K562 (cell line): ENCODE results near the gene GAA. TPM values are rescaled to one million over a fixed set of nuclear protein-coding genes. Genes with fewer than 3 reads are reported as not detected.

Source experiments
- ATAC-seq: fragments of 200-7000 bp; cut with Tn5 transposase; 3 replicates; pipeline ENCODE4 v1.9.1; 2020; ENCODE audit warnings: moderate library complexity
- BruUV-seq: library from RNA; stranded (reverse); fragments of 400-500 nt; replicated peaks from 2 replicates; lab custom pipeline; 2021; lab: Mats Ljungman, UMichigan
- CTCF ChIA-PET: fragments of 300-600 bp; formaldehyde crosslinking; extraction: SDS; loops from one replicate; lab custom pipeline; 2021; ENCODE audit warnings: low intra/inter-chr PET ratio; lab: Yijun Ruan, JAX
- POLR2A ChIA-PET: fragments of 300-600, 350-650 bp; sonication (Branson Sonifier 250); formaldehyde crosslinking; extraction: SDS; loops from one replicate; lab custom pipeline; 2021; ENCODE audit warnings: antibody characterized with exemption, inconsistent platforms; lab: Yijun Ruan, JAX
- DNase-seq, 4 experiments: peaks; one replicate each; pipeline versions ENCODE4 v3.0.0 to v3.0.0-alpha.2; 2011 to 2018; ENCODE audit warnings: low spot score in 3 of 4, mixed read lengths in 3 of 4; ENCODE audit errors: extremely low read depth in 1 of 4
- FAIRE-seq: peaks from 2 replicates; lab custom pipeline; 2011; peaks lifted over from hg19 to GRCh38; lab: Jason Lieb, UNC
- H2AFZ ChIP-seq: 2 replicates; pipeline ENCODE4 v1.6.0; 2011; ENCODE audit warnings: low read depth, low read length, control low read depth, inconsistent platforms
- H3K27ac ChIP-seq: fragments of 200-600 bp; 3 replicates; pipeline ENCODE4 v1.8.0; 2011; ENCODE audit warnings: low read depth, mild to moderate bottlenecking, control low read depth, inconsistent platforms, low read length, moderate library complexity, mixed read lengths; ENCODE audit errors: extremely low read depth
- H3K27me3 ChIP-seq, 2 experiments: fragments of 300-600 bp in 1 of 2; 2 replicates in 1 of 2; 3 replicates in 1 of 2; pipeline versions ENCODE4 v1.6.0 to v1.8.0; 2011; ENCODE audit warnings: inconsistent platforms in 2 of 2, low read length in 2 of 2, mild to moderate bottlenecking in 1 of 2, mixed read lengths in 1 of 2, moderate library complexity in 1 of 2; ENCODE audit not compliant: control insufficient read depth in 2 of 2, insufficient read depth in 2 of 2
- H3K36me3 ChIP-seq: fragments of 300-600 bp; 3 replicates; pipeline ENCODE4 v1.8.0; 2011; ENCODE audit warnings: mild to moderate bottlenecking, low read length, inconsistent platforms; ENCODE audit not compliant: control insufficient read depth, insufficient read depth
- H3K4me1 ChIP-seq, 2 experiments: fragments of 200-600 bp in 1 of 2; replicated peaks in 1 of 2; 2 replicates in 1 of 2; 3 replicates in 1 of 2; pipeline versions ENCODE4 v1.5.1 to v1.8.0; 2011; ENCODE audit warnings: inconsistent platforms in 2 of 2, low read length in 2 of 2, mild to moderate bottlenecking in 1 of 2, mixed read lengths in 1 of 2, moderate library complexity in 1 of 2; ENCODE audit not compliant: control insufficient read depth in 2 of 2, insufficient read depth in 2 of 2
- H3K4me2 ChIP-seq: 2 replicates; pipeline ENCODE4 v1.6.1; 2011; ENCODE audit warnings: low read length, control low read depth, inconsistent platforms, mixed read lengths; ENCODE audit not compliant: insufficient read depth
- H3K4me3 ChIP-seq: fragments of 200-600 bp; sonication (generic), shearing (Covaris generic); 2 replicates; pipeline ENCODE4 v1.5.1; 2016; ENCODE audit warnings: control low read depth, inconsistent platforms
- H3K79me2 ChIP-seq: fragments of 200-600 bp; 3 replicates; pipeline ENCODE4 v1.8.0; 2011; ENCODE audit warnings: low read length, inconsistent platforms; ENCODE audit not compliant: control insufficient read depth, insufficient read depth
- H3K9ac ChIP-seq, 2 experiments: 2 replicates each; pipeline versions ENCODE4 v1.6.0 to v1.6.1; 2011; ENCODE audit warnings: low read depth in 2 of 2, low read length in 2 of 2, control low read depth in 1 of 2, inconsistent platforms in 1 of 2, mild to moderate bottlenecking in 1 of 2, mixed read lengths in 1 of 2; ENCODE audit not compliant: insufficient read depth in 1 of 2
- H3K9me1 ChIP-seq: one replicate; pipeline ENCODE4 v1.6.0; 2011; ENCODE audit warnings: inconsistent platforms, mild to moderate bottlenecking, low read length, moderate library complexity; ENCODE audit not compliant: control insufficient read depth, insufficient read depth
- H3K9me3 ChIP-seq: replicated peaks from 2 replicates; pipeline ENCODE4 v1.5.1; 2011; ENCODE audit warnings: low read depth, low read length, inconsistent platforms; ENCODE audit not compliant: control insufficient read depth, insufficient read depth
- H4K20me1 ChIP-seq: replicated peaks from 2 replicates; pipeline ENCODE4 v1.6.1; 2011; ENCODE audit warnings: low read length, inconsistent platforms, mixed read lengths; ENCODE audit not compliant: control insufficient read depth, insufficient read depth
- SMC3 ChIP-seq: conservative IDR thresholded peaks from 2 replicates; pipeline ENCODE4 v1.6.1; 2011; ENCODE audit warnings: low read depth, low read length, improper control_type of control experiment; ENCODE audit not compliant: insufficient read depth
- WGBS: fragments of 100-300 bp; shearing (Covaris generic); methylation state at CpG from one replicate; pipeline ENCODE4 v1.1.6; 2016; ENCODE audit warnings: low coverage, mixed read lengths; ENCODE audit not compliant: insufficient coverage; ENCODE audit errors: missing lambda C conversion rate; 5-methylcytosine and 5-hydroxymethylcytosine counted together
- in situ Hi-C: fragments of 300-500 bp; cut with MboI; formaldehyde crosslinking; loops from 4 replicates; pipeline ENCODE4 v1.15.0; 2018; ENCODE audit warnings: inconsistent platforms, mixed read lengths
- intact Hi-C: fragments of 100-400 bp; cut with micrococcal nuclease; formaldehyde crosslinking; loops from 2 replicates; pipeline ENCODE4 v1.14.2; 2022
- polyA plus RNA-seq, 8 experiments: library from polyadenylated mRNA; depleted of rRNA in 4 of 8; stranded (reverse) in 5 of 8; unstranded in 3 of 8; fragments of >200 nt; fragmentation: Nextera tagmentation in 2 of 8; fragmentation: Illumina TruSeq in 1 of 8; extraction: Ambion mirVana in 2 of 8; extraction: Trizol in 1 of 8; gene quantifications; 2 replicates each; pipeline versions ENCODE4 v1.2.1 to v1.2.3, GENCODE V29; 2011 to 2014; ENCODE audit warnings: inconsistent platforms in 1 of 8, missing spikeins in 1 of 8
- total RNA-seq, 7 experiments: library from RNA; depleted of rRNA in 6 of 7; stranded (reverse); fragments of >200 nt in 6 of 7; fragmentation: Illumina TruSeq in 2 of 7; extraction: Trizol in 2 of 7; gene quantifications; 2 replicates each; pipeline versions ENCODE4 v1.2.1 to v1.2.3, GENCODE V29; 2011 to 2021; ENCODE audit warnings: low replicate concordance in 1 of 7
- TF ChIP-seq, protein P1 (sequence below), 2 experiments: fragments of 450-650 bp; IDR thresholded peaks; 2 replicates each; pipeline ENCODE4 v1.6.1; 2016
- TF ChIP-seq, protein P2 (sequence below): fragments of 450-650 bp; IDR thresholded peaks from 2 replicates; pipeline ENCODE4 v1.6.1; 2017; ENCODE audit warnings: antibody characterized with exemption

GAA gene
- total and polyA plus RNA-seq, 9 of the 15 experiments (the other 6 are each of a cell fraction or from before 2014, with no cell fraction given): 0.15 to 6.4 (median 1.7) TPM

DNA sequence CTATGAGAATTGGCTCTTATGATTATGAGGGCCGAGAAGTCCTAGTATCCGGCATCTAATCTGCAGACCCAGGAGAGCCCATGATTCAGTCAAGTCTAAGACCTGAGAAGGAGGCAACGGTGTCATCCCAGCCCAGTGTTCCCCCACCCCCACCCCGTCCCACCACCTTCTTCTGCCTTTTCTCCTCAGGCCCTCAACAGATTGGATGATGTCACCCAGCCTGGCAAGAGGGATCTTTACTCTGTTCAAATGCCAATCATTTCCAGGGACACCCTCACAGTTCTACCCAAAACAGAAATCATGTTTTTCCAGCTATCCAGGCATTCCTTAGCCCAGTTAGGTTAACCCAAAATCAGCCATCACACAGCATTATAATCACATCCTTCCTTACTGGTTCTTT, 10.0 kb upstream of the GAA start:
- in situ Hi-C loops: no loop called here
- ATAC-seq: no peak
- POLR2A ChIA-PET: no interaction called here
- 13% methylated on average over 2 of the region's 4 CpGs for WGBS
- Histone ChIP-seq H3K79me2 (no peaks in the 10 kb centered on the region), H3K4me2 (no peak overlapping the region), H3K9me3 (no peaks in the 10 kb centered on the region), H3K9me1 (no peaks in the 10 kb centered on the region), H3K36me3 (no peaks in the 10 kb centered on the region), H4K20me1 (no peaks in the 10 kb centered on the region), H3K9ac (no peak overlapping the region), H3K27ac (no peak overlapping the region), H3K4me3 (no peak overlapping the region), H3K4me1 (peaks cover 0 to 17% of the 10 kb centered on the region in 2 experiments; a peak in 2 of 5 replicates), H3K27me3 (peaks cover 38 to 72% of the 10 kb centered on the region in 2 experiments), H2AFZ (no peak overlapping the region)
- intact Hi-C loops: no loop called here
- CTCF ChIA-PET: no interaction called here
- FAIRE-seq: no peak
- TF ChIP-seq, protein P1, sequence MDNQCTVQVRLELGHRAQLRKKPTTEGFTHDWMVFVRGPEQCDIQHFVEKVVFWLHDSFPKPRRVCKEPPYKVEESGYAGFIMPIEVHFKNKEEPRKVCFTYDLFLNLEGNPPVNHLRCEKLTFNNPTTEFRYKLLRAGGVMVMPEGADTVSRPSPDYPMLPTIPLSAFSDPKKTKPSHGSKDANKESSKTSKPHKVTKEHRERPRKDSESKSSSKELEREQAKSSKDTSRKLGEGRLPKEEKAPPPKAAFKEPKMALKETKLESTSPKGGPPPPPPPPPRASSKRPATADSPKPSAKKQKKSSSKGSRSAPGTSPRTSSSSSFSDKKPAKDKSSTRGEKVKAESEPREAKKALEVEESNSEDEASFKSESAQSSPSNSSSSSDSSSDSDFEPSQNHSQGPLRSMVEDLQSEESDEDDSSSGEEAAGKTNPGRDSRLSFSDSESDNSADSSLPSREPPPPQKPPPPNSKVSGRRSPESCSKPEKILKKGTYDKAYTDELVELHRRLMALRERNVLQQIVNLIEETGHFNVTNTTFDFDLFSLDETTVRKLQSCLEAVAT (IDR thresholded peaks at IDR 0.05): no peak
- TF ChIP-seq, protein P2, sequence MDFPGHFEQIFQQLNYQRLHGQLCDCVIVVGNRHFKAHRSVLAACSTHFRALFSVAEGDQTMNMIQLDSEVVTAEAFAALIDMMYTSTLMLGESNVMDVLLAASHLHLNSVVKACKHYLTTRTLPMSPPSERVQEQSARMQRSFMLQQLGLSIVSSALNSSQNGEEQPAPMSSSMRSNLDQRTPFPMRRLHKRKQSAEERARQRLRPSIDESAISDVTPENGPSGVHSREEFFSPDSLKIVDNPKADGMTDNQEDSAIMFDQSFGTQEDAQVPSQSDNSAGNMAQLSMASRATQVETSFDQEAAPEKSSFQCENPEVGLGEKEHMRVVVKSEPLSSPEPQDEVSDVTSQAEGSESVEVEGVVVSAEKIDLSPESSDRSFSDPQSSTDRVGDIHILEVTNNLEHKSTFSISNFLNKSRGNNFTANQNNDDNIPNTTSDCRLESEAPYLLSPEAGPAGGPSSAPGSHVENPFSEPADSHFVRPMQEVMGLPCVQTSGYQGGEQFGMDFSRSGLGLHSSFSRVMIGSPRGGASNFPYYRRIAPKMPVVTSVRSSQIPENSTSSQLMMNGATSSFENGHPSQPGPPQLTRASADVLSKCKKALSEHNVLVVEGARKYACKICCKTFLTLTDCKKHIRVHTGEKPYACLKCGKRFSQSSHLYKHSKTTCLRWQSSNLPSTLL: no peak
- no peak for TF ChIP-seq SMC3
- no peak for DNase-seq
- no TSS peak for BruUV-seq
